ENCODE data around the gene HERPUD2.

- no peak for TF ChIP-seq CTCF (optimal IDR thresholded peaks at IDR 0.05 in 1 of 3, IDR thresholded peaks at IDR 0.05 in 1 of 3, conservative IDR thresholded peaks at IDR 0.05 in 1 of 3; ENCODE audit: extremely low read depth in 1 of 3, insufficient read depth in 2 of 3, low read length in 3 of 3)
- no peak for TF ChIP-seq EZH2 (IDR thresholded peaks at IDR 0.05; ENCODE audit: low read length)
These were observed 17.8 kb upstream of the HERPUD2 start for GRCh38 chr7:35712563-35713226.
